ENCODE measurements around the gene ZNF436. TPM values are rescaled to one million over a fixed set of nuclear protein-coding genes. Genes with fewer than 3 reads are reported as not detected.

Gene ZNF436
- total and polyA plus RNA-seq, 2 of the 13 experiments (the other 11 are each of a cell fraction or from before 2014, with no cell fraction given) = 4.3 to 9.9 TPM

- TF ChIP-seq HNF4G (IDR thresholded peaks at IDR 0.05; ENCODE audit: borderline replicate concordance, low read depth, low read length) = no peak
- no peak; the same call in 1 of the 2 replicates for TF ChIP-seq HNF4G (CRISPR knock-in tag; IDR thresholded peaks at IDR 0.05; ENCODE audit: borderline replicate concordance, low read depth)
- no peak; the same call in 1 of the 2 replicates for TF ChIP-seq TIGD3 (CRISPR knock-in tag; IDR thresholded peaks at IDR 0.05; ENCODE audit: borderline replicate concordance)
- TF ChIP-seq ZNF367 (CRISPR knock-in tag; IDR thresholded peaks at IDR 0.05; ENCODE audit: borderline replicate concordance) = no peak
- no peak for TF ChIP-seq ZNF10 (CRISPR knock-in tag; IDR thresholded peaks at IDR 0.05; ENCODE audit: borderline replicate concordance, low read depth)
- TF ChIP-seq GATA4 (IDR thresholded peaks at IDR 0.05; ENCODE audit: borderline replicate concordance, low read depth) = no peak
- TF ChIP-seq ZNF672 (CRISPR knock-in tag; IDR thresholded peaks at IDR 0.05) = no peak
- TF ChIP-seq ATF7 (IDR thresholded peaks at IDR 0.05) = no peak
- TF ChIP-seq ATF7 (CRISPR knock-in tag; IDR thresholded peaks at IDR 0.05) = no peak
- TF ChIP-seq ELF4 (CRISPR knock-in tag; IDR thresholded peaks at IDR 0.05; ENCODE audit: borderline replicate concordance) = no peak
Measured at GRCh38 chr1:23344111-23344986, 25.3 kb downstream of the ZNF436 start, which contains the start of gene HNRNPR (continued).

All from HepG2 (cell line).